Cerebellar nuclear complex (tissue), 1 donor: ENCODE measurements around the gene GUCY2D.
"Not testable (repeated sequence)": the region's sequence is repeated elsewhere in the genome, so short reads cannot be mapped to it uniquely, and the experiment has no call there.

ENCODE experiments used
- DNase-seq, 2 experiments: peaks; one replicate each; lab custom pipeline; 2025; lab: John Stamatoyannopoulos, UW

The GUCY2D gene

DNA sequence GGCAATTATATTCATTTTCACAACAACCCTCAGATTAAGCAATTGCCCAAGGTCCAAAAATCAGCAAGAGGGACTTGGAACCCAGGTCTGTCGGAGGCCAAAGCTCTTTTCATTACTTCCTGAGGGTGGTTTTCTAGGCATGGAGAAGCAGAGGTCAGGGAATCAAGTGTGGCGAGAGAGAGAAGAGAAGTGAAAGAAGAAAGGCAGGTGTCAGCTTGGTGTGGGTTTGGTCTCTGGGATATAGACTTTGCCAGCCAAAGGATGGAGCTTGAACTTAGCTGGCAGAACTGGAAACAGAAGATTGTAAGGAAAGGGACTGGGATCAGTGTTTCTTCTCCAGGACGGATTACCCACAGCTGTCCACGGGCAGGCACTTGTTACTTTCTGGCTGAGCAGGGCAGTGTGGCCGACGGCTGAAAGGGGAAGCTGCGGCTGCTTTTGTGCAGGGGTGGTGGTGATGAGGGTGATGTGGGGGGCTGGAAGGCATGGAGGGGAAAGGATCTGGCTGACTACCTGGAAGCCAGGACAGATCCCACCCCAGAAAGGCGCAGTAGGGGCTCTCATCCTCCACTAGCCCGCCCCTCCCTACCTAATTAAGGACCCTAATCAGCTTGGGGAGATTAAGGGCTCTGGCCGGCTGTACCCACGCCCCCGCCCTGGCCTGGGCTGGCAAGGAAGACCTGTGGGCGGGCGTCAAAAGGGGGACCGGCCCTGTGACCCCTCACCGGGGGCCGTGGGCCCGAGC is at the start of gene GUCY2D:
TSS of gene GUCY2D (plus strand) at position 640 of the 745 bp plus-strand sequence. CDS start 433 bp downstream, outside the sequence.
- DNase-seq = no peak

DNA sequence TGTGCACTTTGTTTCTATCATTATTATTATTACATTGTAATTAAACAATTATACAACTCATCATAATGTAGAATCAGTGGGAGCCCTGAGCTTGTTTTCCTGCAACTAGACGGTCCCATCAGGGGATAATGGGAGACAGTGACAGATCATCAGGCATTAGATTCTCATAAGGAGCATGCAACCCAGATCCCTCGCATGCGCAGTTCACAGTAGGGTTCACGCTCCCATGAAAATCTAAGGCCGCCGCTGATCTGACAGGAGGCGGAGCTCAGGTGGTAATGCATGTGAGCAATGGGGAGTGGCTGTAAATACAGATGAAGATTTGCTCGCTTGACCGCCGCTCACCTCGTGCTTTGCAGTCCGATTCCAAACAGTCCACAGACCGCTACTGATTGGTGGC is 49.1 kb upstream of the GUCY2D start:
- DNase-seq = not testable (repeated sequence)

DNA sequence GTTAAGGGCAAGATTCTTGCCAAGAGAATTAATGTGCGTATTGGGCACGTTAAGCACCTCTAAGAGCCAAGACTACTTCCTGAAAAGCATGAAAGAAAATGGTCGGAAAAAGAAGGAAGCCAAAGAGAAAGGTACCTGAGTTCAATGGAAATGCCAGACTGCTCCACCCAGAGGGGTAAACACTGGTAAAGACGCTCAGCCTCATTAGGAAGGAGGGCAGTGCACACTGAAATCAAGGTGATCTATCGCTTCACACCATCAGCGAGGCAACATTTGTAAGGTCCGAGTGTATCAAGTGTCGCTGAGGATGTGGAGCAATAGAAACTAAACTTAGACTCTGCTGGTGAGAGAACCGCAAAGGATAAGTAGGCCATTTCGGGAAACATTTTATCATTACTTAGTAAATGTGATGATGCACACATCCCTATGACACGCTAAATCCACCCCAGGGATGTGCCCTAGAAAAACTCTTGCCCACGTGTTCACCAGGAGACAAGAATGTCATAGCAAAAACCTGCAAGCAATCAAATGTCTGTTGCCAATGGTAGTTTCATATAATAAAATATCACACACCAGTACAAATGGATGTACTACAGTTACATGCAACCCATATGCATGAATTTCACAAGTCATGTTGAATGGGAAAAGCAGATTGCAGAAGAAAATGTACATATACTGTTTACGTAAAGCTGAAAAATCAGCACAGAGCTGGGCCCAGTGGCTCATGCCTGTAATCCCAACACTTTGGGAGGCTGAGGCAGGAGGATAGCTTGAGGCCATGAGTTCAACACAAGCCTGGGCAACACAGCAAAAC is 46.8 kb upstream of the GUCY2D start:
- DNase-seq = no peak

DNA sequence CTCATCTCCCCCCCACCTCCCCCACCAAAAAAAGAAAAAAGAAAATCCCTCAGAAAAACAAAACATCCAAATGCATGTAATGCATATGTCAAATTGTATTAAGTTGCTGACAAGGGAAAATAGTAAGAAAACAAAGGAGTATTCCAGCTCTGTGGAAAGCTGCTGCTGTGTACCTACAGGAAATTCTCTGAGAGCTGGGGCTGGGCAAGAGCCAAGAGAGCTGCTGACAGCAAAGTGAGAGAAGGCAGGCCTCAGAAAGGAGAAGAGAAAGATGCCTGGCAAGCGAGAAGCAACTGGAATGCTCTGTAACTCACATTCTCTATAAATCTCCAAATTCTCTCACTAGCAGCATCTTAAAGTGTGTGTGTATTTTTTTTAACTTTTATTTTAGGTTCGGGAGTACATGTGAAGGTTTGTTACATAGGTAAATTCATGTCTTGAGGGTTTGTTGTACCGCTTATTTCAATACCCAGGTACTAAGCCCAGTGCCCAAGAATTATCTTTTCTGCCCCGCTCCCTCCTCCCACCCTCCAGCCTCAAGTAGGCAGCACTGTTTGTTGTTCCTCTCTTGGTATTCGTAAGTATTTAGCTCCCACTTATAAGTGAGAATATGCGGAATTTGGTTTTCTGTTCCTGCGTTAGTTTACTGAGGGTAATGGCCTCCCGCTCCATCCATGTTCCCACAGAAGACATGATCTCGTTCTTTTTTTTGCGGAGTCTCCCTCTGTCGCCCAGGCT is 46.0 kb upstream of the GUCY2D start:
- no peak for DNase-seq

DNA sequence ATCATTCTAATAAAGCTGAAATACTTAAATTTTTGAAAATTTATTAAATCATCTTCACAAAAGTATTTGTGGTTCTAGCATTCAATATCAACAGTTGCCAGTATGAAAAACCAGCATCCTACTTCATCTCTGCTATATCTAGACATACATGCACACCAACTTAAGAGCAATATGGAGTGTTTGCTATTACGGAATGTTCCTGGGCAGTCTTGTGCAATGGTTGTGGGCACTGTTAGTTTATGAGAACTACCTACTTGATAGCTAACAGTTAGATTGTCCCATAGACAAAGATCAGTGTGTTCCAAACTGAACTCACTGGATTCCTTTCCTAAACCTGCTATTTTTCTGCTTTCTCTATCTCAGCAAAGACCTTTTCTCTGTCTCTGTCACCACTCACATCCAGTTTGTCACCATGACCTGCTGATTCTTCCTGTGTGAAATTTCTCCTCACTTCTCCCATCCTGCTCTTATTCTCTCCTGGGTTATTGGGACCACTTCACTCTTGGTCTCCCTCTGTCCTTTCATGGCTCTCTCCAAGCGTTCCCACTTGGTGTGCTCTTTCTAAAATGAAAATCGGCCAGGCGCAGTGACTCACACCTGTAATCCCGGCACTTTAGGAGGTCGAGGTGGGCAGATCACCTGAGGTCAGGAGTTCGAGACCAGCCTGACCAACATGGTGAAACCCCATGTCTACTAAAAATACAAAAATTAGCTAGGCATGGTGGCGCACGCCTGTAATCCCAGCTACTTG is 42.7 kb upstream of the GUCY2D start:
- no peak for DNase-seq

DNA sequence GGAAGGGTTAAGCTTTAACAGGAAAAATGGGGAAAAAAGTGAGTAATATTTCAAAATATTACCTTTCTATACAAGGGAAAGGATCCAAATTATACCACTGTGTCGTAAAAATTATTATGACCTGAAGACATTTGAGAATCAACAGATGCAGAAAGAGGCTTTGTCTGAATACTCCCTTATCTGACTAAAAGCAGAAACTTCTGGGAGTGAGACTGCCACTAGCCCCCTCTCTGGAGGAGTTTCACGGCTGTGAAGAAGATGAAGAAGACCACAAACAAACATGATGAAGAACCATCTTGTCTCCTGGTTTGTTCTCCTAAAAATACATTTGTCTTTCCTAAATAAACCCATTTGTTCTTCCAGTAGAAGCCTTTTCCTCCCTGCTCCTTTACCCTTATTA is 41.0 kb upstream of the GUCY2D start:
- no peak for DNase-seq

DNA sequence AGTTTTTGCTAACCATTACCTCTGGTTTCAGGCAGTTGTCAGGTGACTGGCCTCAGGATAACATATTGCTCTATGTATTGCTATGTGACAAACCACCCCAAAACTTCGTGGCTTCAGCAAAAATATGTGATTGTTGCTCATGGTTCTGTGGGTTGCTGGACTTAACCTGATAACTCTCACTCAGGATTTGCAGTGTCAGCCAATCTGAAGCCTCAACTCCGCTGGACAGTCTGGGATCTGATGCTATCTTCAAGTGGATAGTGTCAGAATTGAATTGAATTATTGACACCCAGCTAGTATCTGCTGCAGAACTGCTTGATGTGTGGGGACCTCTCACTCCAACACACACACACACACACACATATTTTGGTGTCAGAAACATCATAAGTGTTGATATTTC is 34.7 kb upstream of the GUCY2D start:
- DNase-seq = no peak

DNA sequence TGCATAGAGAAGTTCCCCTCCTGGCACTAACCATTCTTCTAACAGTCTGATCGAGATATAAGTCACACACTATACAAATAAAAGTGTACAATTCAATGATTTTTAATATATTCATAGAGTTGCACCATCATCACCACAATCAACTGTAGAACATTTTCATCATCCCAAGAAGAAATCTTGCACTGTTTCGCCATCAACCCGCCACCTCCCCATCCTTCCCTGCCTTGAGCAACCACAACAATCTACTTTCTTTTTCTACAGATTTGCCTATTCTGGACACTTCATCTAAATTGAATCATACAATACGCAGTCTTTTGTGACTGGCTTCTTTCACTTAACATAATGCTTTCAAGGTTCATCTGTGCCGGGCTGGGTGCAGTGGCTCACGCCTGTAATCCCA is 33.0 kb upstream of the GUCY2D start:
- DNase-seq = no peak

DNA sequence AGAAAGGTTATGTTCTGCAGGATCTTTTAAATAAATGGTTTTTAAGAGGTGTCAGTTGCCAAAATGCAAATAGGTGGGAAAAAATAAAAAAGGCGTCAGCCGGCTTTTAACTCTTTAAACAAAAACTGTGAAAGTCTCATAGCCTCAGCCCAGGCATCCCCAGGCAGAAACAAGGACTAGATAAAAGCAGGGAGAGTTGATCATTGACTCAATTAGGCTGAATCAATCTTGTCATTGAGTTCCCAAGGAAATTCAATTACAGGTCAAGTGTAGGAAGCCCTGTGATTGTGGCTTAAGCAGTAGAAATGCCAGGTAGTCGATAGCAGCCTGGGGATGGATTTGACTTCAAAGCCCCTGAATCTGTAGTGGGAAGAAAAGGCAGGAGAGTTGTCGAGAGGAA is 30.8 kb upstream of the GUCY2D start:
- DNase-seq = no peak

DNA sequence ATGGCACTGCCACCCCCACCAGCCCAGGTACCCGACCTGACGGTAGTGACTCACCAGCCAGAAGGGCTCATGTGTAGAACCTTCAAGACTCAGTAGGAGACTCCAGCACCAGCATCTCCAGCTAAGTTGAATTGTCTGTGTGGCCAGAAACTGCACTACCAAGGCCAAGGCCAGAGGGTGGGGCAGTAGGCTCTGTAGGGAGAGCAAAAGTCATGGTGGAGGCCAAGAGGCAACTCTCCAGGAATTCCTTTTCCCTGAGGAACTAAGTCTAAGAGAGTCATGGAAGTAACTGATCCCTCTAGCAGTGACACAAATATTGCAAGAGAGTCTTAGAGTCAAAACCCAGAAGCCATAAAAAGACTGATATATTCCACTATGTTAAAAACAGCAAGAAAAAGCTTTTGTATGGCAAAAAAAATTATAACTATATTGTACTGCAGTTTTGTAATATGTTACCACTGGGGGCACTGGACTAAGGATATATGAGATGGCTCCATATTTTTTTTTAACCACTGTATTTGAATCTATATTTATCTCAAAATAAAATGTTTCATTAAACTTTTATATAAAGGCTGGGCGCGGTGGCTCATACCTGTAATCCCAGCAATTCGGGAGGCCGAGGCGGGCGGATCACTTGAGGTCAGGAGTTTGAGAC is 30.2 kb upstream of the GUCY2D start:
- DNase-seq = no peak

DNA sequence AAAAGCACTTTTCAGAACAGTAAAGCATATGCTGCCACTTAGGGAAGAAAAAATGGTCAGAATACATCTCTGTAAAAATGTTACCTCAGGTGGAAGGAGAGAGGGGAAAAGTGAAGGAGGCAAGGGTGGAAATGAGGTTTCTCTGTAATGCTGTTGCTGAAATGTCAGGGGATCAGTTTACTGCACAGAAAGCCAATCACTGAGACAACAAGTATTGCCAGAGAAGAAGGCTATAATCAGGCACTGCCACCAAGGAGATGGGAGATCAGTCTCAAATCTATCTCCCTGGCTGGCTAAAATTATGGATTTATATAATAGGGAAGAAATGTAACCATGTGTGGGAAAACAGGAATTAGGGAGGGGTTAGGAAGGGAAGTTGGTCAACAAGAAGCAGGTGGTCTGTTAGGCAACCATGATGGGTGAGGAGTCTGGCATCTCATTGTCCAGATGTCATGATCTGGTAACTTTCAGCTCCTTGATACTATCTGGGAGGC is 27.7 kb upstream of the GUCY2D start:
- no peak for DNase-seq

DNA sequence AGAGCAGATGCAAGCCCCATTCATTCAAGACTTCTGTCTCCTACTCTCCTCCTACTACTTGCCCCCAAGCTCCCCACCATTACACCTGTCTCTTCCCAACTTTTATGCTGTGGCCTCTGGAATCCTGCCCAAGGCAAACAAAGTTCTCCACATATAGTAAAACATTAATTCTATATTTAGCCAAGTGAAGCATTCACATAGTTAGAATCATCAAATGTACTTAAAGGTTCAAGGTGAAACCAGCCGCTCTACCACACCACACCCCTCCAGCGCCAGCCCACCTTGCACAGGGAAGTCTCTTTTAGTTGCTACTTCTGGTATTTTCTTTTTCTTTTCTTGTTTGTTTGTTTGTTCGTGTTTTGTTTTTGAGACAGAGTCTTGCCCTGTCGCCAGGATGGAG is 25.4 kb upstream of the GUCY2D start:
- no peak for DNase-seq

DNA sequence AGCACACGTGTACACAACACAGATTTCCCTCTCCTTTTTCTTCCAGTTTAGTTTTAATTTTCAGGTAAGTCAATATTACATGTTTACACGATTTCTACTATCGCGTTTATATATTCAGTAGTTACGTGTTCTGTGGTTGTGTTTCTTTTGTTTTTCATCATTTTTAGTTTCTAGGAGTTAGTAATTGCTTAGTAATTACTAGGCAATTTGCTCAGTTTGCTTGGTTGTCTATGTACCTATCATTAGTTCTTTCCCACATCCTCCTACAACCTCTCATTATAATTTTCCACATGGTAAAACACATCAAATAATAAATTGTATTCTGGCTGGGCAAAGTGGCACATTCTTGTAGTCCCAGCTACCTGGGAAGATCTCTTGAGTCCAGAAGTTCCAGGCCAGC is 24.6 kb upstream of the GUCY2D start:
- no peak for DNase-seq

DNA sequence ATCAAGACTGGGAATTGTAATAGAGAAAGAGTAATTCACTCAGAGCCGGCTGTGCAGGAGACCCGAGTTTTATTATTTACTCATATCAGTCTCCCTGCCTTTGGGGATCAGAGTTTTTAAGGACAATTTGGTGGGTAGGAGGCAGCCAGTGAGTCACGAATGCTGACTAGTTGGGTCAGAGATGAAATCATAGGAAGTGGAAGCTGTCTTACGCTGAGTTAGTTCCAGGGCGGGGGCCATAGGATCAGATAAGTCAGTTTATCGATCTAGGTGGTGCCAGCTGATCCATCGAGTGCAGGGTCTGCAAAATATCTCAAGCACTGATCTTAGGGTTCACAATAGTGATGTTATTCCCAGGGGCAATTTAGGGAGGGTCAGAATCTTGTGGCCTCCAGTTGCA is 20.2 kb upstream of the GUCY2D start:
- DNase-seq = no peak

DNA sequence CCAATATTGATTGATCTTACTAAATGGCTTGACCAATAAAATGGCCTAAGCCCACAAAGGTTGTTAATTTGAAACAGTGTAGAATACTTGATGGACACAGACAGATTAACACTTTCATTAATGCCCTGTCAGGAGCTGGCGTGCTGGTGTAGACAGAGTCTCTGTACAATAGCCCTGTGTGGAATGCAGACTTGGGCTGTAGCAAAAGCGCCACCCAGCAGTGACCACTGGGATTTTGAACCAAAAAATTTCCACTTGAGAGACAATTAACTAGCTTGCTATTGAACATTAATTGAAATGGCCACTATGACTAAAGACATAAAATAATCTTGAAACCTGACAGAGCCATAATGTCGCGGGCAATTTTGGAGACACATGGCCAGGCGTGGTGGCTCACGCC is 19.7 kb upstream of the GUCY2D start:
- no peak for DNase-seq

DNA sequence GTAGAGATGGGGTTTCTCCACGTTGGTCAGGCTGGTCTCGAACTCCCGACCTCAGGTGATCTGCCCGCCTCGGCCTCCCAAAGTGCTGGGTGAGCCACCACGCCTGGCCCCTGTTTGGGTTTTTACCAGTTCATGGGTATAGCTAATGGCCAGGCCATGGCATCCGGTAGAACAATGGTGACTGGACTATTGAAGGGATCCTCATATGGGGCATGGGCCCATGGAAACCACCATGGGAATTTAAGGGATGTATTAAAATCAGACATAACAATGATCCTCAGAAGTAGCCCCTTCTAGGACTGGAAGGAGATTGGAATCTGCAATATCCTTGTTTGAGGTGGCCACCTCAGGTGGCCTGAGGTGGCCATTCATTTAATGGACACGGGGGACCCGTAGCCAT is 17.5 kb upstream of the GUCY2D start:
- DNase-seq = no peak

DNA sequence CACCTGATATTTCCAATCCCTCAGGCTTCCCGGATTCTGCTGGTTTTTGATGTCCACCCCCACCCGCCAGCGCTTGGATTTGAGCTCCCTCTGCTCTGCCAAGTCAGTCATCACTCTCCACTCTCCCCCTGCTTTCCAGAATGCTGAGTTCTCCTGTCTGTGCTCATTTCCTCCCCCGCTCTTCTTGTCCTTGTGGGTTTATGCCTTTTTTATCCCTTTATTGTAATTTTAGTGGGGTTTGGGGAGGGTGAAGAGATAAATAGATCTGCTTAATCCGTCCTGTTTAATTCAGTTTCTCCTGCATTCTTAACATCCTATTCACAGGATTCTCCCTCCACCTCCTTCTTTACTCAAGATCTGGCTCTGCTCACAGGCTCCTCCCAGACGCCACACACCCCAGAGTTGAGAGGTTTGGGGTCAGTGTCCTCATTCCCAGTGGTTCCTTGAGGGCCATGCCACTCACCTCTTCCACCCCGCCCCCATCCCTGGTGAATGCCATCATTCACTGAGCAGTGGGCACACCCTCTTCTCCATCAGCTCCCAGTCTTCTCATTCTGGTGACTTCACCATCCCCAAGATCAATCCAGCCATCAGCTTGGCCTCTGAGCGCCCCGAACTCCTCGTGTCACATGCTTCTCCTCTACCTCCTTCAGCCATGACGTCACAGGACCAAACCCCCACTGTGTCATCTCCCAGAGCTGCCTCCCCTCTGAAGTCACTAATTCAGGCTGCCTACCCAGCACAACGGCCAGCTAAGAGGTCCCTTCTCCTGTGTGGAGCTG is 15.1 kb upstream of the GUCY2D start:
- no peak for DNase-seq

DNA sequence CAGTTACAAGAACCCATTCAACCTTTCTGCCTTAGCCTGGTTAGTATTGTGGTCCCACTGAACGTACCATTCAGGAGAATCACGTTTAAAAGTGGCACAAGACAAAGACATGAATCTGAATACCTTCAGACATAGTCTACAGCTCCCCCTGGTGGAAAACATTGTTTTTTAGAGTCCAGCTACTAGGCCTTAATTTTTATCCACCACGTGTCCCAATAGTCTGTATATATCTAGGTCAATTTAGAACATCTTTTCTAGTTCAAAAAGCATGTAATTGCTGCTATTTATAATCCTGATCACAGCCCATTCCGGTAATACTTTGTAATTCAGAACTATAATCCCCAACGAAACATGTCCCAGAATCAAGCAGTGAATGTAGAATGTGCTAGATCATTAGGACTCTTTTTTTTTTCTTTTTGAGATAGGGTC is 13.7 kb upstream of the GUCY2D start:
- DNase-seq = peak in 1 of 2 experiments; percentile 66

DNA sequence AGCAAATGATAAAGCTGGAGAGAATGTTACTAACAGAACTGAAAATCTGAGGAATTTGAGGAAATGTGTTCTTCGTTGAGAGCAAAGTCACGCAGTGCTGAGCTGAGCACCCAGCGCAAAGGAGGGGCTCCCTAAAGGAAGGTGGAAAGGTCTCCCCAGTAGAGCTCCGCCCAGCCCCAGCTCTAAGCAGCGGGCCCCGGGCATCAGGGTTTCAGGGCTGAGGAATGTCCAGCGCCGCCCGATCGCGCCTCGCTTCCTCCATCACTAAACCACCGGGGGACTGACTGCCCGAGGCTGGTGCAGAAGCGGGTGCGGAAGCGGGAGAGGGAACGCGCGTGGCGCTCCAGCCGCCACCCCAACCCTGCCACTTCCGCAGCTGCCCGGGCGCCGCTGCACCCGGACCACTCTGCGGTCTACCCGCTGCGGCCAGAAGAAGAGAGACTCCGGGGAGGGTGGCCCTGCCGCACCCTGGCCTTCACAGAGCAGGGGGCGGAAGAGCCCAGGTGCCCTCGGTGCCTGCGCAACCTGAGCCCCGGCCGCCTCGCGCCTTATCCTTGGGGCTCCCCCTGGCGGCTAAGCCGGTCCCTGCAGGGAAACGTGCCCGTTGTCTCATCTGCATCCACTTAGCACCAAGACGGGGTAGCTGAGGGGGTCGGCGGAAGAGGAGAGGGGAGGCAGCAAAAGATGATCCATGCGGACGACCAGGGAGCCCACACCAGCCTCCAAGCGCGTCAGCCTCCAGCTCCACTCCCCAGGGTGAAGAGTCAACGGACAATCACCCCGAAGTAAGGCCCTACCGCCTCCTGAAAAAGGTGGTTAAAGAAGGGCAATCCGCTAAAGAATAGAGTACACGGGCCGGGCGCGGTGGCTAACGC is 12.4 kb upstream of the GUCY2D start:
- DNase-seq = peak in 1 of 2 experiments; percentile 40
